HG03280 (cell line): ENCODE results near the gene MLLT10.
"Not testable (repeated sequence)": the region's sequence is repeated elsewhere in the genome, so short reads cannot be mapped to it uniquely, and the experiment has no call there.

ENCODE experiments used
- ATAC-seq: cut with Tn5 transposase; IDR thresholded peaks from one replicate; pipeline ENCODE4 v1.9.1; 2021; ENCODE audit warnings: mild to moderate bottlenecking, moderate library complexity; ENCODE audit not compliant: unreplicated experiment

Gene MLLT10

DNA sequence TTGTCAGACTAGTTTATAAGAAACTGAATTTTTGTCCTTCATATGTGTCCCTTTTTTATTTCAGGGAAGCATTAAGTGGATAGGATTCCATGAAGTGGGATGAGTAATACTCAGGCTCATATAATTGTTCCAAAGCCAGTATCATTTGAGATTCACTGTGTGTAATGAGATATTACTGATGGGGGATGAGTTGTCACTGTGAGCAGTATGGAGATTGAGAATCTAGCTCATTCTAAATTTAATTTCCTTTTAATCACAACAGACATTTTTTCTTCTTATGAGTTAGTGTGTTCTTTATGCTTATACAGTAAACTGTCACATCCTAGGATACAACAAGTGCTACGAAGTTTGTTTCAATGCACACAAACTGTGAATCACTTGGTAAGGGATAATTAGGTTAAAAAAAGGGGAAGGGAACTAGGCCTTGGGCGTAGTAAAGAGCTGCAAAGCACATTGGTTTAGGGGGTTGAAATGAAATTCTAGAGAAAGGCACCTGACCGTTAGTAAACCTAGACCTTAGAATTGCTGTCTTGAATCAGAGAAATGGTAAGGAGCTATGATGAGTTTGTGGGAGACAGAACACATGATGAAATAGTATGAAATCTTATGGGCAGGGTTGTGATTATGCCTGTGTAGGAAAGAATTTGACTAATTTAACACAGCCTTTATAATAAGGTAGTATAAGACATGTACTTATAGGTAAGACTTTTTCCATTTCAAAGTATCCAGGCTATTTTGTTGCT is 153.4 kb downstream of the MLLT10 start:
- ATAC-seq = no peak

DNA sequence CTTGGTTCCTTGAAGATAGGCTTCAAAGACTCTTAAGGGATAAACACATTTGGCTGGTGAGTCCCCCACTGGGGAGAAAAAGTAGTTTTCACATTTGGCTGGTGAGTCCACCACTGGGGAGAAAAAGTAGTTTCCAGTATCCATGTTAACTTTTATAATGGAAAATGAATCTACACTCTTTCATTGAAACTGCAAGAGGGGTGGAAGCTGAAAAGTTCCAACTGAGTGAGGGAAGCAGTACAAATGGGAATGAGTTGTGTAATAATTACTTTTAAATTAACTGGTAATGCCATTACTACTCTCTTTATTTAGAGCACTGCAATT is 153.9 kb downstream of the MLLT10 start:
- no peak for ATAC-seq

GRCh38 chr10:21688870-21689269 is 154.8 kb downstream of the MLLT10 start:
- no peak for ATAC-seq

- no peak for ATAC-seq
Observed at GRCh38 chr10:21689881-21690280, 155.8 kb downstream of the MLLT10 start.

- no peak for ATAC-seq
Observed at GRCh38 chr10:21692916-21693315, 158.9 kb downstream of the MLLT10 start.

GRCh38 chr10:21693418-21693817 is 159.4 kb downstream of the MLLT10 start:
- ATAC-seq = no peak

DNA sequence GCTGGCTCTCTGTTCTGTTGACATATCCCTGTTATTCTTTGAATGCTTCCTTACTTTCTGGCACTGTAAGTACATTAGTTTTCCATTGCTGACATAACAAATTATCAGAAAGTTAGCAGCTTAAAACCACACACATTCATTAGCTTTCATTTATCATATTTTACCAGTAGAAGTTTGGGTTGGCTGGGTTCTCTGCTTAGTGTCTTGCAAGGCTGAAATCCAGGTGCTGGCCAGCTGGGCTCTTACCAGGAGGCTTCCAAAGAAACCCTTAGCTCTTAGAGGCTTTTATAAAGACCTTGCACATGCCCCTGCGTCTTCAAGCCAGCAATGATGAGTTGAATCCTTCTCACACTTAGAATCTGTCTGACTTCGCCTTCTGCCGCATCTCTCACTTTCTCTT is 160.6 kb downstream of the MLLT10 start:
- no peak for ATAC-seq

DNA sequence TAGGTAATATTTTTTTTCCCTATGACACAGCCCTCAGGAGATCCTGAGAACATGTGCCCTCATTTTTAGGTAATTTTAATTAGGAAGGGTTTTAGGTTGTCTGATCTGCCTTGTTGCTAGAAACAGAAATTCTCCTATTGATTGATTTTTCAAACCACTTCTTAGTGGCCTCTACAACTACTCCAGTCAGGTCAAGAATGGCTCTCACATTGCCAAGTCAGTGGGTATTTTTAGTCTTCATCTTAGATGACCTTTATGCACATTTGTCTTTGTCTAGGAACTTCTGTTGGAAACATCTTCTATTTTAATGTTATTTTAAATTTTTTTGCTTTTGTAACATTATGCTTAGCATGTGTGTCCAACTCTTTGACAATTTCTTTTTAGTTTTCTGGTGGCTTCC is 162.3 kb downstream of the MLLT10 start:
- no peak for ATAC-seq

GRCh38 chr10:21699575-21699974 is 165.5 kb downstream of the MLLT10 start:
- no peak for ATAC-seq

DNA sequence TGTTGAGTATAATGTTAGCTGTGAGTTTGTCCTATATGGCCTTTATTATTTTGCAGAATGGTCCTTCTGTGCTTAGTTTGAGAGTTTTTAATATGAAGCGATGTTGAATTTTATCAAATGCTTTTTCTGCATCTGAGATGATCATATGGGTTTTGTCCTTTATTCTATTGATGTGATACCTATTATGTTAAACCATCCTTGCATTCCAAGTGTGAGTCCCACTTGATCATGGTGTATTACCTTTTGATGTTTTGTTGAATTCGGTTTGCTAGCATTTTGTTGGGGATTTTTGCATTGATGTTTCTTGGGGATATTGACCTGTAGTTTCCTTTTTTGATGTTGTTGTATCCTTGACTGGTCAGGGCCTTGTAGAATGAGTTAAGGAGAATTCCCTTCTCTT is 166.4 kb downstream of the MLLT10 start:
- ATAC-seq = no peak

- no peak for ATAC-seq
Observed at GRCh38 chr10:21702633-21703111, 168.6 kb downstream of the MLLT10 start.

GRCh38 chr10:21705142-21705827 is 171.3 kb downstream of the MLLT10 start:
- no peak for ATAC-seq

- no peak for ATAC-seq
Observed at GRCh38 chr10:21705828-21706176, 171.8 kb downstream of the MLLT10 start.

GRCh38 chr10:21707498-21707897 is 173.5 kb downstream of the MLLT10 start:
- ATAC-seq = no peak

- ATAC-seq = no peak
Observed at GRCh38 chr10:21712975-21713374, 178.9 kb downstream of the MLLT10 start.

DNA sequence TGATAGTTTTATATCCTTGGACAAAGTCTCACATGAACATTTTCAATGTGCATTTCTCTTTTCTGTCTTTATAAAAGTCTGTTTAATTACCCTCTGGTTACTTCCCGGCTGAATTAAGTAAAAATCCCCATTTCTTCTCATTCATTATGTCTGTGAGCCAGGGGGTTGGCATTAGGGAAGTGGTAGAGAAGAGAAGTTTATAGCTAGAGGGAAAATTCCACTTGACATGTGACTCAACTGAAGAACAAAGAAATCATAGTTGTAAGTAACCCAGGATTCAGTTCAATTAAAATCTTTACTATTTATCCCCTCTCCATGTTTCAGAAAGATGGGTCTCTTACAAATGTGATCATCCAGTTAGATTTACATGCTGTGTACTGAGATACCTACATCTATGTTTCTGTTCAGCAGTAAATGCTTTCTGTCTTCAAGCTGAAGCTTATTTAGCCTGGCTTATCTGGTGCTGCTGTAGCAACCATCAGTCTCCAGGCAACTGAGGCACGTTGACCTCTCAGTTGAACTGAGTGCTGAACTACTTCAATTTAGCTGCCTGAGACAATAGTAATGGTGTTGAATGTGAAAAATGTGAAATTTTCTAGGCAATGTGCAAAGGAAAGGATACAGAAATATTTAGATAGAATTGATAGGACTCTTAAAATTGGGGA is 181.6 kb downstream of the MLLT10 start:
- ATAC-seq = no peak

- ATAC-seq = not testable (repeated sequence)
Observed at GRCh38 chr10:21717437-21718054, 183.5 kb downstream of the MLLT10 start.

DNA sequence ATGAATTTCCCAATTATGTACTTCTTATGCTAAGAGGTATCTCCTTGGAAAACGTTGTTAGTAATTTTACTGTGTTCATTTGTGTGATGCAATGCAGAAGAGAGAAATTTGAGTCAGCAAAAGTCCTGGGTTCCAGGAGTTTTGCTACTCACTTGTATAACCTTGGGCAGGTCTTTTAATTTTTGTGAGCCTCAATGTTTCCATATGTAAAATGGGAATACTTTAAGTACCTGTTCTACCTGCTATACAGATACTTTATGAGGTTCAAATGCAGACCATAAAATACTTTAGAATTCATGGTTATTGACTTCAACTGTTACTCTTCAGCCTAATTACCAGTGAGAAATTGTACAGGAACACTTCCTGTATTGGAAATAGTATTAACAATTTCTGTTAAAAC is 185.5 kb downstream of the MLLT10 start:
- no peak for ATAC-seq

DNA sequence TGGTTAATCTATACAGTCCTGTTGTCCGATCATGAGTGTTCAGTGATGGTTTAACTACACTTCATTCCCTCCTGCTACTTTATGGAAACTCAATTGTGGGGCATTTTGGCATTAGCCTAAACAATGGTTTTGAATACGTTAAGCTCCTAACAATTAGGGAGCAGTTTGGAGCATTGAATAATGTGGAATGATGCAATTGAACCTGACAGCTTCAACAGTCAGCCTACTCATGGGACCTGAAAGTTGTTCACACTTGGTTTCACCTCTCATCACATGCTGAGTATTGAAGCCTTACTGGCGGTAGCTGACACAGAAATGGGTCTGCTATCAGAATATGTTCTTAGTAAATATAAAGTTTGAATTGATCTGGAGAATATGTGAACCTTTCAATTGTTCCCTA is 186.1 kb downstream of the MLLT10 start:
- ATAC-seq = no peak

DNA sequence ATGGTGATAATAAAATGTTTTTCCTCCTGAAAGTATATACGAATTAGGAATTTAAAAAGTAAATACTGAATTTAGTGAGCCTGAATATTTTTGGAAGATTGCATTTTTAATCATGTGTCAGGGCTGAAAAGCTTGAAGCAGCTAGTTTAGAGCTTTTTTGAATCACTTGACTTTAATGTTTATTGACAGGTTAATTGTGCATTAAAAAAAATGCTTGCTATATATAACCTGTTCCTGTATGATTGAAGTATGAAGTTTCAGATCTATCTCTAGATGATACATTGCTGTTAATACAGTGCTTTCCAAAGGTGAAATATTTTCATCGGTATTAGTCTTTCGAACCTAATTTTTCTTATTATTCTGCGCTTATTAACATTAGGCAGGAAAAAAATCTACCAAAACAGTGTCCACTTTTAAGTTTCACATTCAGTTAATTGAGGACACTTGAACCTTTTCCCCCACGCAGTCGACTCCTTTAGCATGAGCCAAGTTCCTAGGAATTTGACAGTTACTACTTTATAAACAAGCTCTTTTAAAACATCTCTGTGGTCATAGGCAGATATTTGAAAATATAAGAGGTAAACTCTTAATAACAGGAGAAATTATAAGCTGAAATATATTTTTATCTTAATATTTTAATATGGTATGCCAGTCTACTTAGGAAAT is 187.1 kb downstream of the MLLT10 start:
- ATAC-seq = no peak

- ATAC-seq = no peak
Observed at GRCh38 chr10:21722209-21722608, 188.2 kb downstream of the MLLT10 start.
